Left ventricle myocardium inferior (tissue), 1 donor: ENCODE measurements around the gene STX16. TPM values are rescaled to one million over a fixed set of nuclear protein-coding genes. Genes with fewer than 3 reads are reported as not detected.

ENCODE experiments used
- DNase-seq: peaks from one replicate; pipeline ENCODE4 v3.0.0-alpha.2; 2020
- H3K27ac ChIP-seq: fragments of 200-600 bp; replicated peaks from 2 replicates; pipeline ENCODE4 v1.8.0; 2021
- H3K27me3 ChIP-seq: fragments of 200-600 bp; 2 replicates; pipeline ENCODE4 v1.8.0; 2021; ENCODE audit warnings: low read depth
- H3K36me3 ChIP-seq: fragments of 200-600 bp; 2 replicates; pipeline ENCODE4 v1.8.0; 2021
- H3K4me1 ChIP-seq: fragments of 200-600 bp; 2 replicates; pipeline ENCODE4 v1.8.0; 2021
- H3K4me3 ChIP-seq: fragments of 200-600 bp; 2 replicates; pipeline ENCODE4 v1.8.0; 2021; ENCODE audit warnings: mild to moderate bottlenecking, moderate library complexity
- H3K9me3 ChIP-seq: fragments of 200-600 bp; replicated peaks from 2 replicates; pipeline ENCODE4 v1.8.0; 2021
- CTCF ChIP-seq: fragments of 200-600 bp; IDR thresholded peaks from 2 replicates; pipeline ENCODE4 v1.8.0; 2021; ENCODE audit warnings: antibody characterized with exemption, mild to moderate bottlenecking, borderline replicate concordance
- intact Hi-C: fragments of 100-400 bp; cut with micrococcal nuclease; formaldehyde crosslinking; loops from one replicate; pipeline ENCODE4 v1.11.0; 2022
- total RNA-seq: library from RNA; stranded (reverse); fragmentation: NEBNext Ultra II Directional; extraction: Animal tissue kit (Norgen Biotek cat#: 25700); gene quantifications from one replicate; pipeline ENCODE4 v1.2.1, GENCODE V29; 2021
- donor health status: DM: no; HTN: yes; CAD: no; lungs with severe emphysema.

STX16 gene
- total RNA-seq, 1 donor from 2014 or later = 28.0 TPM

GRCh38 chr20:58692579-58693225 is 41.6 kb downstream of the STX16 start, which contains the start of gene NPEPL1:
Gene NPEPL1, plus strand, starts transcription at chr20:58692800. Its CDS starts 101 bp downstream, at chr20:58692901.
- H3K27me3 ChIP-seq = no peaks in the 10 kb centered on the region
- peaks cover 25% of the 10 kb centered on the region for H3K36me3 ChIP-seq
- intact Hi-C loops = no loop called here
- peak within 1 kb of the TSS; percentile 94 for H3K27ac ChIP-seq
- peak within 1 kb of the TSS; percentile 71 for H3K4me3 ChIP-seq
- no peak for TF ChIP-seq CTCF
- peaks cover 40% of the 10 kb centered on the region for H3K4me1 ChIP-seq
- no peaks in the 10 kb centered on the region for H3K9me3 ChIP-seq
- DNase-seq = peak; percentile 75

- peaks cover 40% of the 10 kb centered on the region for H3K4me1 ChIP-seq
- no peak for TF ChIP-seq CTCF
- peak; percentile 35 for DNase-seq
- H3K36me3 ChIP-seq = peaks cover 27% of the 10 kb centered on the region
- peak overlapping the region; percentile 94 for H3K27ac ChIP-seq
- H3K27me3 ChIP-seq = no peaks in the 10 kb centered on the region
- peak overlapping the region; percentile 71 for H3K4me3 ChIP-seq
- intact Hi-C loops = no loop called here
- H3K9me3 ChIP-seq = no peaks in the 10 kb centered on the region
Observed at GRCh38 chr20:58693226-58694006, 42.3 kb downstream of the STX16 start.

- no peak for TF ChIP-seq CTCF
- peak; percentile 13 for DNase-seq
- H3K27me3 ChIP-seq = no peaks in the 10 kb centered on the region
- no peak overlapping the region for H3K27ac ChIP-seq
- no peak overlapping the region for H3K4me3 ChIP-seq
- H3K36me3 ChIP-seq = peaks cover 37% of the 10 kb centered on the region
- no peaks in the 10 kb centered on the region for H3K9me3 ChIP-seq
- intact Hi-C loops = no loop called here
- peaks cover 32% of the 10 kb centered on the region for H3K4me1 ChIP-seq
Observed at GRCh38 chr20:58694241-58695083, 43.4 kb downstream of the STX16 start.

- H3K9me3 ChIP-seq = no peaks in the 10 kb centered on the region
- DNase-seq = peak; percentile 9
- no peaks in the 10 kb centered on the region for H3K27me3 ChIP-seq
- no peak for TF ChIP-seq CTCF
- no peak overlapping the region for H3K27ac ChIP-seq
- intact Hi-C loops = no loop called here
- peaks cover 45% of the 10 kb centered on the region for H3K36me3 ChIP-seq
- no peak overlapping the region for H3K4me3 ChIP-seq
- H3K4me1 ChIP-seq = peaks cover 32% of the 10 kb centered on the region
Observed at GRCh38 chr20:58695084-58695722, 44.1 kb downstream of the STX16 start.

- no peak overlapping the region for H3K27ac ChIP-seq
- TF ChIP-seq CTCF = no peak
- intact Hi-C loops = no loop called here
- H3K4me3 ChIP-seq = no peak overlapping the region
- no peaks in the 10 kb centered on the region for H3K9me3 ChIP-seq
- DNase-seq = peak; percentile 11
- peaks cover 29% of the 10 kb centered on the region for H3K4me1 ChIP-seq
- no peaks in the 10 kb centered on the region for H3K27me3 ChIP-seq
- H3K36me3 ChIP-seq = peaks cover 51% of the 10 kb centered on the region
Observed at GRCh38 chr20:58695895-58696375, 44.9 kb downstream of the STX16 start.
